ENCODE results near the gene RPS27A. TPM values are rescaled to one million over a fixed set of nuclear protein-coding genes. Genes with fewer than 3 reads are reported as not detected.
A peak's percentile ranks its signal among the peaks of the same experiment; 100 is the strongest.
"Not testable (repeated sequence)": the region's sequence is repeated elsewhere in the genome, so short reads cannot be mapped to it uniquely, and the experiment has no call there.

Gene RPS27A
- total RNA-seq, result 1,000 to 10,000 TPM; 1,051 to 1,156 TPM

GRCh38 chr2:55232084-55232862, at the start of gene RPS27A, which contains the start of gene CLHC1:
Gene RPS27A (plus strand): TSS chr2:55232688. CDS start chr2:55232825, 137 bp downstream.
Gene CLHC1 (minus strand): TSS chr2:55232293. CDS start chr2:55222411, 9,882 bp downstream.
- peak within 1 kb of the TSS; percentile 94 for H3K27ac Mint-ChIP-seq
- POLR2A ChIA-PET, result interaction anchor here (0.6 to 1.4 kb wide), 9 partner anchors 9 to 674 kb away, joined by 3 to 23 read pairs (median 4); partner anchors contain the start of genes CFAP36, PPP4R3B and RTN4
- peak; percentile 94 for DNase-seq
- H3K27me3 Mint-ChIP-seq, result no peaks in the 10 kb centered on the region
- peaks cover 32% of the 10 kb centered on the region for H3K36me3 Mint-ChIP-seq
- no peaks in the 10 kb centered on the region for H3K9me3 Mint-ChIP-seq
- H3K4me1 Mint-ChIP-seq, result peaks cover 44% of the 10 kb centered on the region
- ATAC-seq (ENCODE audit: low read depth), result peak; percentile 80
- H3K4me3 Mint-ChIP-seq, result peak within 1 kb of the TSS; percentile 95

- DNase-seq; H3K27ac Mint-ChIP-seq; ATAC-seq (ENCODE audit: low read depth); H3K4me3 Mint-ChIP-seq; H3K4me1 Mint-ChIP-seq; POLR2A ChIA-PET; H3K9me3 Mint-ChIP-seq; H3K27me3 Mint-ChIP-seq: not testable (repeated sequence)
- H3K36me3 Mint-ChIP-seq, result peaks cover 20% of the 10 kb centered on the region
Measured at GRCh38 chr2:55186837-55187236, 45.7 kb upstream of the RPS27A start.

GRCh38 chr2:55191888-55192287, 40.6 kb upstream of the RPS27A start:
- H3K27me3 Mint-ChIP-seq; H3K27ac Mint-ChIP-seq; H3K4me3 Mint-ChIP-seq; POLR2A ChIA-PET; ATAC-seq (ENCODE audit: low read depth); H3K4me1 Mint-ChIP-seq; DNase-seq; H3K9me3 Mint-ChIP-seq: not testable (repeated sequence)
- peaks cover 32% of the 10 kb centered on the region for H3K36me3 Mint-ChIP-seq

DNA sequence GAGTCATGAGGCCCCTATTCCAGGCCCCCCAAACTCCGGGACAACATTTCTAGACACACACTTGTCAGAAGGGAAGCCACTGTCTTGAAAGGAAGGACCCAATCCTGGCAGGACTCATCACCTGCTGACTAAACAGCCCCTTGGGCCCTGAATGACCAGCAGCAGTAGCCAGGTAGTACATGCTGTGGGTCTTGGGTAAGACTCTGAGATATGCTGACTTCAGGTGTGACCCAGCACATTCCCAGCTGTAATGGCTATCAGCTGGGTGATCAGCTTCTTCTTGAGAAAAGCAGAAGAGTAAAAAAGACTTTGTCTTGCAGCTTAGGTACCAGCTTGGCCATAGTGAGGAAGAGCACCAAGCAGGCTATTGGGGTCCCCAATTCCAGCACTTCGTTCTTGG, 36.0 kb upstream of the RPS27A start:
- no peak for DNase-seq
- Mint-ChIP-seq H3K4me3 (no peak overlapping the region), H3K27me3 (no peaks in the 10 kb centered on the region), H3K9me3 (peaks cover 8% of the 10 kb centered on the region), H3K36me3 (peaks cover 50% of the 10 kb centered on the region), H3K4me1 (no peaks in the 10 kb centered on the region), H3K27ac (no peak overlapping the region)
- POLR2A ChIA-PET, result no interaction called here
- ATAC-seq (ENCODE audit: low read depth), result no peak

DNA sequence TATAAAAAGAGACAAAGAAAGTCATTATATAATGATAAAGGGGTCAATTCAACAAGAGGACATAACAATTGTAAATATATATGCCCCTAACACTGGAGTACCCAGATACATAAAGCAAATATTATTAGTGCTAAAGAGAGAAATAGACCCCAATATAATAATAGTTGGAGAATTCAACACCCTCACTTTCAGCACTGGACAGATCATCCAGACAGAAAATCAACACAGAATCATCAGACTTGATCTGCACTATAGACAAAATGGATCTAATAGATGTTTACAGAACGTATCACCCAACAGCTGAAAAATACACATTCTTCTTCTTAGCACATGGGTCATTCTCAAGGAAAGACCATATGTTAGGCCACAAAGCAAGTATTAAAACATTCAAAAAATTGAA, 32.1 kb upstream of the RPS27A start:
- no peaks in the 10 kb centered on the region for H3K27me3 Mint-ChIP-seq
- H3K4me1 Mint-ChIP-seq, result no peaks in the 10 kb centered on the region
- H3K27ac Mint-ChIP-seq, result no peak overlapping the region
- no peak overlapping the region for H3K4me3 Mint-ChIP-seq
- POLR2A ChIA-PET, result no interaction called here
- peaks cover 6% of the 10 kb centered on the region for H3K9me3 Mint-ChIP-seq
- no peak for DNase-seq
- peaks cover 63% of the 10 kb centered on the region for H3K36me3 Mint-ChIP-seq
- no peak for ATAC-seq (ENCODE audit: low read depth)

- Mint-ChIP-seq H3K36me3 (peaks cover 45% of the 10 kb centered on the region), H3K27me3 (no peaks in the 10 kb centered on the region), H3K4me1 (no peaks in the 10 kb centered on the region), H3K4me3 (no peak overlapping the region), H3K9me3 (peaks cover 5% of the 10 kb centered on the region), H3K27ac (no peak overlapping the region)
- ATAC-seq (ENCODE audit: low read depth) (no peak), DNase-seq (no peak)
- POLR2A ChIA-PET, result no interaction called here
Measured at GRCh38 chr2:55204536-55204935, 28.0 kb upstream of the RPS27A start.

DNA sequence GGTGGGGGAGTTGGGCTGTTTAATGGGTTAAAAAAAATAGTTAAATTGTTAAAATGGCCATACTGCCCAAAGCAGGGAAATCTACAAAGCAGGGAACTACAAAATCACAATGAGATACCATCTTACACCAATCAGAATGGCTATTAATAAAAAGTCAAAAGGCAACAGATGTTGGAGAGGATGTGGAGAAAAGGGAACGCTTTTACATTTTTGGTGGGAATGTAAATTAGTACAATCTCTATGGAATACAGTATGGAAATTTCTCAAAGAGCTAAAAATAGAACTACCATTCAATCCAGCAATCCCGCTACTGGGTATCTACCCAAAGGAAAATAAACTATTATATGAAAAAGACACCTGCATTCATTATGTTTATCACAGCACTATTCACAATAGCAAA, 27.5 kb upstream of the RPS27A start:
- ATAC-seq (ENCODE audit: low read depth), result no peak
- DNase-seq, result no peak
- Mint-ChIP-seq H3K4me3 (no peak overlapping the region), H3K4me1 (no peaks in the 10 kb centered on the region), H3K36me3 (peaks cover 45% of the 10 kb centered on the region), H3K27me3 (no peaks in the 10 kb centered on the region), H3K9me3 (peaks cover 5% of the 10 kb centered on the region), H3K27ac (no peak overlapping the region)
- POLR2A ChIA-PET, result no interaction called here

GRCh38 chr2:55213822-55214221, 18.7 kb upstream of the RPS27A start:
- no peaks in the 10 kb centered on the region for H3K9me3 Mint-ChIP-seq
- DNase-seq, result no peak
- H3K4me1 Mint-ChIP-seq, result peaks cover 1% of the 10 kb centered on the region
- no peak overlapping the region for H3K27ac Mint-ChIP-seq
- H3K27me3 Mint-ChIP-seq, result no peaks in the 10 kb centered on the region
- no peak overlapping the region for H3K4me3 Mint-ChIP-seq
- ATAC-seq (ENCODE audit: low read depth), result no peak
- POLR2A ChIA-PET, result no interaction called here
- H3K36me3 Mint-ChIP-seq, result peaks cover 3% of the 10 kb centered on the region

DNA sequence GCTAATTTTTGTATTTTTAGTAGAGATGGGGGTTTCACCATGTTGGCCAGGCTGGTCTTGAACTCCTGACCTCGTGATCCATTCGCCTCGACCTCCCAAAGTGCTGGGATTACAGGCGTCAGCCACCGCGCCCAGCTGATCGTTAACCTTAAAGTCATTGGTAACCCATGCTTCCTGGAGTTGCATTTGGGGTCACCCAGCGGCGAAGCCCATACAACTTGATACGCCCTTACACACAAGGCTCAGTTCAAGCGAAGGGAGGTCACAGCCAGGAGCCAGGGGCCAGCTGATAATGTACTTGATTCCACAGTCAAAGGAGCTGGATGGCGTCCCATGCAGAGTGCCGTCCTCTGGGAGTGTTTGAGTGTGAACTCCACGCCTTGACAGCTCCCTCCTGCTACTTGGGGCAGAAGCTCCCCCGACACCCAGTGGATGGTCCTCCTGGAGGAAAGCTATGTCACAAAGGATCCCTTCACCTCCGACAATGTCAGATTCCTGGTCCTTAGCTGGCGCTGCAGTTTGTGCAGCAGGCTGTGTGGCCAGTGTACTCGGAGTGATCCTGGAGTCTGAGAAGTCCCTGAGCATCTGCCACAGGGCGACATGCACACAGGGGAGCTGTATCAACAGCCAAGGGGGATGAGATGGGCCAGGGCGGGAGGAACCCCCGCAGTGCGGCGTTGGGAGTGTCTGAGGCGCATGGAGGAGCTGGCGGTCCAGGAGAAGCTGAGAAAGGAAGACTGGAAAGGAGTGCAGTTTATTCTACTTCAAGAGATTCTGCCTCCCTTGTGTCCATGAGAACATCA, 8.3 kb upstream of the RPS27A start:
- no peak for ATAC-seq (ENCODE audit: low read depth)
- H3K36me3 Mint-ChIP-seq, result peaks cover 16% of the 10 kb centered on the region
- H3K4me3 Mint-ChIP-seq, result peak overlapping the region; percentile 76
- no peaks in the 10 kb centered on the region for H3K9me3 Mint-ChIP-seq
- peak overlapping the region; percentile 68 for H3K27ac Mint-ChIP-seq
- POLR2A ChIA-PET, result interaction anchor here (0.7 to 3.7 kb wide), 6 partner anchors 8 to 394 kb away, joined by 3 to 23 read pairs (median 4); partner anchors contain the start of genes CLHC1 and RPS27A
- DNase-seq, result no peak
- no peaks in the 10 kb centered on the region for H3K27me3 Mint-ChIP-seq
- H3K4me1 Mint-ChIP-seq, result peaks cover 34% of the 10 kb centered on the region

- Mint-ChIP-seq H3K4me3 (no peak overlapping the region), H3K36me3 (peaks cover 18% of the 10 kb centered on the region), H3K27ac (peak overlapping the region; percentile 6), H3K9me3 (no peaks in the 10 kb centered on the region), H3K4me1 (peaks cover 35% of the 10 kb centered on the region), H3K27me3 (no peaks in the 10 kb centered on the region)
- ATAC-seq (ENCODE audit: low read depth) (no peak), DNase-seq (no peak)
- POLR2A ChIA-PET, result interaction anchor here (1.0 to 3.7 kb wide), 2 partner anchors 8 to 393 kb away, joined by 4 to 23 read pairs; partner anchors contain the start of genes CLHC1 and RPS27A
Measured at GRCh38 chr2:55224761-55225261, 7.7 kb upstream of the RPS27A start.

DNA sequence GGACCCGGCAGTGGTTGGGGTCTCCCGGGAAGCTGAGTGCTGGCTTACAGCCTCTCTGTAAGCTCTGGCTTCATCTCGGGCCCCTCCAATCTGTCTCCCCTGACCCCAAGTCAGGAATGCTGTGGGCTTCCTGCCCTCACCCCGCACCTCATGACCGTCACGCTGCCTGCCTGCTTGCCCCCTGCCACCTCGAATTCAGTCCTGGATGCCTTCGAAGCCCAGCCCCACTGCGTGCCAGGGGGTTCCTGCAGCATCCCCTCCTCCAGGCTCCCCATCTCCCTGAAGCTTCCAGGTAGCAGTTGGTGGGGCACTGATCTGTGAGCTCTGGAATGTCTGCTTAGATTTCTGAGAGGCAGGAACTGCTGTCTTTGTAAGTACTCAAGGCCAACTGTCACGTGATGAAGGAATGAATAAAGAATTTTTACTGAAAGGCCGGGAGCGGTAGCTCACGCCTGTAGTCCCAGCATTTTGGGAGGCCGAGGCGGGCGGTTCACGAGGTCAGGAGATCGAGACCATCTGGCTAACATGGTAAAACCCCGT, 6.9 kb upstream of the RPS27A start:
- Mint-ChIP-seq H3K4me3 (no peak overlapping the region), H3K9me3 (no peaks in the 10 kb centered on the region), H3K4me1 (peaks cover 40% of the 10 kb centered on the region), H3K27me3 (no peaks in the 10 kb centered on the region), H3K27ac (no peak overlapping the region), H3K36me3 (peaks cover 20% of the 10 kb centered on the region)
- POLR2A ChIA-PET, result interaction anchor here (1.0 kb wide), 1 partner anchor 22 kb away, joined by 3 read pairs; no protein-coding TSS in a partner anchor
- ATAC-seq (ENCODE audit: low read depth), result no peak
- DNase-seq, result no peak

- H3K9me3 Mint-ChIP-seq; POLR2A ChIA-PET; DNase-seq; ATAC-seq (ENCODE audit: low read depth); H3K27me3 Mint-ChIP-seq: not testable (repeated sequence)
- Mint-ChIP-seq H3K4me1 (peaks cover 29% of the 10 kb centered on the region), H3K4me3 (peak overlapping the region; percentile 74), H3K36me3 (peaks cover 15% of the 10 kb centered on the region), H3K27ac (peak overlapping the region; percentile 88)
Measured at GRCh38 chr2:55227437-55228225, 4.9 kb upstream of the RPS27A start.

DNA sequence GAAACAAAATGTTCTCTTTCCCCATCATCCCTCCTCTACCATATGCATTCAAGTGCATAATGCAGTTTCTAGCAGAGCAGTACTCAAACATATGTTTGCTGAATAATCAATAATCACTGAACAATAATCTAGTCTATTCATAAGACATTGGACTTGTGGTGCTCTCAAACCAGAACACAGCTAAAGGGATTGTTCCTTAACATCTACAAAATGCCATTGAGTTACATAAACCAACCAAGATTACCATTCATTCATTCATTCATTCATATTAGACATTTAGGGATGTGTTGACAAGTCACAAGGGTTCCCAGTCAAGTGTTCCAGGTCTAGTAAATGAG, 4.3 kb upstream of the RPS27A start:
- no peaks in the 10 kb centered on the region for H3K27me3 Mint-ChIP-seq
- H3K4me3 Mint-ChIP-seq, result peak overlapping the region; percentile 74
- peak overlapping the region; percentile 88 for H3K27ac Mint-ChIP-seq
- H3K9me3 Mint-ChIP-seq, result no peaks in the 10 kb centered on the region
- ATAC-seq (ENCODE audit: low read depth), result no peak
- peaks cover 17% of the 10 kb centered on the region for H3K36me3 Mint-ChIP-seq
- H3K4me1 Mint-ChIP-seq, result peaks cover 26% of the 10 kb centered on the region
- DNase-seq, result no peak
- POLR2A ChIA-PET, result no interaction called here
